HG02973 (cell line): ENCODE data around the gene BCAS4.
"Not testable (repeated sequence)": the region's sequence is repeated elsewhere in the genome, so short reads cannot be mapped to it uniquely, and the experiment has no call there.

Experiments
- ATAC-seq: cut with Tn5 transposase; IDR thresholded peaks from one replicate; pipeline ENCODE4 v1.9.1; 2021; ENCODE audit warnings: moderate library complexity; ENCODE audit not compliant: unreplicated experiment

BCAS4 gene

DNA sequence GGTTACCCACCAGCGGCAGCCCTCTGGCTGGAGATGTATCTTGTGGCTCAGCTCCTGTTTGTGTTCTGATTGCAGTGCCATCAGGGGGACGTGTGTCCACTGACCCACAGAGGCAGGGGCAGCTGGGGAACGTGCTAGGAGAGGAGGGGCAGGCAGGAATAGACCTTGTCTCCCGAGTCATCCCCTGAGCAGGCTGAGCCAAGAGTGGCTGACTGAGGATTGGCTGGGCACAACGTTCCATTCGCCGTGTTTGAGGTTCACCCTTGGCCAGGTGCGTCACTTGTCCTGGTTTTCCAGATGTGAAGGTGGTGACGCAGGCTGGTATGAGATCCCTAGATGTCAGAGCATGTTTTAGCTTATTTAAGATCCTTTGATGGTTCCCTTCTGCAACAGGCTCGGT lies 78.7 kb downstream of the BCAS4 start:
- no peak for ATAC-seq

GRCh38 chr20:50874111-50874757 lies 79.4 kb downstream of the BCAS4 start:
- ATAC-seq = no peak

GRCh38 chr20:50874758-50875665 lies 80.2 kb downstream of the BCAS4 start:
- ATAC-seq = no peak

- ATAC-seq = no peak
Observed at GRCh38 chr20:50876063-50876685, 81.3 kb downstream of the BCAS4 start.

GRCh38 chr20:50876816-50877215 lies 82.0 kb downstream of the BCAS4 start:
- ATAC-seq = no peak

DNA sequence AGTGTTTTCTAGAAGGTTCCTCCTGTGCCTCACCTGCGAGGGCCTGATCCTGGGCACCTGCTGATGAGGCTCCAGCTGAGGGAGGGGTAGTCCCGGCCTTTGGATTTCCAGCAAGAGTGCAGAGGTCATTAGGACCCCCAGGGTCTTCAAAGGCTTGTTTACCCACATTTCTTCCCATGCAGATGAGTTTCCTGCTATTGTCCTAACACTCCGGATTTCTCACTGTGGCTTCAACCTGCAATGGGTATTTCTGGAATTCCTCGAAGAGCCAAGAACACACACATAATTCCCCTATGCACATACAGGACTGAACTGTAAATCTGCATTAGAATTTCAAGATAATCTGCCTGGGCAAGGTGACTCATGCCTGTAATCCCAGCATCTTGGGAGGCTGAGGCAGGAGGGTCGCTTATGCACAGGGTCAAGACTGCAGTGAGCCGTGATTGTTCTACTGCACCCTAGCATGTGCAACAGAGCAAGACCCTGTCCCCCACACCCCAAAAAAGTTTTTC lies 82.4 kb downstream of the BCAS4 start:
- no peak for ATAC-seq

DNA sequence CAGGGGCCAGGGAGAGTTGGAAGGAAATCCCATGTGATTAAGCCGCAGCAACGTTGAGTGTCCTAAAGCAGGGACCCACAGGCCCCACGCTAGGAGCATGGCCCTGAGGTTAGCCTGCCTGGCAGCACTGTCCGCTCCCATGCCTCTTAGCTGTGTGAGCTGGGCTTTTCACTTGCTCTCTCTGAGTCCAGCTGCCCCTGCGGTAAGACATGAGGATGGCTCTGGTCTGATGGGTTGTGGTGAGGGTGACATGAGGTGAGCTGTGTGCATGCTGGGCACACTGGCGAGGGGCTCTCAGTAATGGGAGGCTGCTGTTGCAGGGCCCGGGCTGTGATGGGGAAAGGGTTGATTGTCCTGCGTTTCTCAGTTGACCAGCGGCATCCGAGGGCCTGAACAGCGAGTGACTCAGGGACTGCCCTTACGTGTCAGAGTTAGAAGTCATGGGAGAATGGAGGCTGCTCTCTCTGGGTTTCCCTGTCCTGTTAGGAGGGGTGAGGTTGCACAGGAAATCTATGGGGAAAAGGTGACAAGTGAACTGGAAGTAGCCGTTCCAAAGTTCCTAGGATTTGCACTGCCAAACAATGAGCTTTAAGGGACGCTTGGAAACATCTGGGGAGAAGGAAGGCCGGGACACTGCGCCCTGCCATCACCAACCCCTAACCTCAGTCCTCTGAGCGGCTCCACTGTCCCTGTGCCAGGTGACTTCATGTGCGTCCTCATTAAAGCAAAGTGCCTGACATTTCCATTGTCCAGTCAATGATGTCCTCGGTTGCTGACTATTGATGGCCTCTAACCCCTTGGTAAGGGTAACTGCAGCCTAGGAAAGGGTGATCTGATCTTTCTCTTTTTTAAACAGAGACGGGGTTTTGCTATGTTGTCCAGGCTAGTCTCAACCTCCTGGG lies 85.0 kb downstream of the BCAS4 start:
- ATAC-seq = no peak

- not testable (repeated sequence) for ATAC-seq
Observed at GRCh38 chr20:50881759-50882424, 87.0 kb downstream of the BCAS4 start.

- ATAC-seq = no peak
Observed at GRCh38 chr20:50883856-50884255, 89.0 kb downstream of the BCAS4 start.

DNA sequence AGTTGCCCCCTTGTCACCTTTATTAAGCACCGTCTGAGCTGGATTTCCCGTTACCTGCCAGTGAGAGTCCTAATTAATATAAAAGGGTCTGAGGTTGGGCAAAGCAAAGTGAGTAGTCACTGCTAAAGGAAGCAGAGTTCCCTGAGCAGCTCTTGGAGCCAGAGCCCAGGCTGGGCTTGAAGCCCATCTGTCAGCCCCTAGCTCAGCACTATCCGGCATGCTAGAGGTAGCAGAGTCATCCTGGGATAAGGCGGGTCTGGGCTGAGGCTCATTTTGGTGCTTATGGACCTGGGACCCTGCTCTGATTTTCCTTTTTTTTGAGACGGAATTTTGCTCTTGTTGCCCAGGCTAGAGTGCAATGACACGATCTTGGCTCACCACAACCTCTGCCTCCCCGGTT lies 90.2 kb downstream of the BCAS4 start:
- ATAC-seq = no peak

GRCh38 chr20:50885781-50886180 lies 90.9 kb downstream of the BCAS4 start:
- no peak for ATAC-seq

DNA sequence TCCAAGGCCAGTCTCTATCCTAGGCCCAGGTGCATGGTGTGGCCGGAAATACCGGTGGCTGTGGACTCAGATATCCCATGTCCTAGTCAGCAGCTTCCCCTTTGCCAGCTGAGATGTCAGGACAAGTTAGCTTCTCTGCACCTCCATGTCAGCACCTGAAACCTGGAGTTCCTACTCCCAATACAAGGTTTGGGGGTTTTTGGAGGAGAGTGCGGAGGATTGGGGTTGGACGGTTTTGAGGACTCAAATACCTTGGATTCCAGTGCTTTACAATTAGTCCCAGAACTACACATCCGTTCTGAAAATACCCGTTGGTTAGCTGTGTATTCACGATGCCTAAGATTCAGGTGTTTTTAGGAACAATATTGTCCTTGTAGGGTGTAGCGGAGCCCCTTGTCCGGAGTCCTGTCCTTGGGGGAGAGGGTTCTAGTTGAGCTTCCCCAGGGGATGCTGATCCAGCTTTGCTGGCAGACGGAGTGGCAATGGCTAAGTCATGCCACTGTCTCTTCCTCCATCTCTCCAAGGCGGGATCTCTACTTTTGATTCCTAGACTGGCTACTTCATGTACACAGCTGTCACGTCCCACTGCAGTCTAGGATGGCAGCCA lies 91.4 kb downstream of the BCAS4 start:
- ATAC-seq = no peak

GRCh38 chr20:50887576-50887975 lies 92.7 kb downstream of the BCAS4 start:
- ATAC-seq = no peak

DNA sequence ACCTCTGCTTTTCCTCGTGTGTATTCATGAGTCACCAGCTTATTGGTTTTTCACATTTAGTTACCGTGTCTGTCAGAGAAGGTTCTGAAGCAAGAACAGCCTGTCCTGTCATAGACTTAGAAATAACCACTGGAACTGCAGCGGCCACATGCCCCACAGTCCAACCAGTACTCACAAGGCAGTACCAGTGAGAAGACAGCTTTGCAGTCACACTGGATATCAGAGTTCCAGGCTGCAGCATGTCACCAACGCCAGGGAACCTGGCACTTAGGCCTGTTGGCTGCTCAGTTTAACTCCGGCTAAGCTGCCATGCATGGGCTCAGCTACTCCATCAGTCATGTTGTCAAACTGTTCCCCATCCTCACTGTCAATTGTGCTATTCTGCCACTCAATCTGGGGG lies 96.3 kb downstream of the BCAS4 start:
- no peak for ATAC-seq

DNA sequence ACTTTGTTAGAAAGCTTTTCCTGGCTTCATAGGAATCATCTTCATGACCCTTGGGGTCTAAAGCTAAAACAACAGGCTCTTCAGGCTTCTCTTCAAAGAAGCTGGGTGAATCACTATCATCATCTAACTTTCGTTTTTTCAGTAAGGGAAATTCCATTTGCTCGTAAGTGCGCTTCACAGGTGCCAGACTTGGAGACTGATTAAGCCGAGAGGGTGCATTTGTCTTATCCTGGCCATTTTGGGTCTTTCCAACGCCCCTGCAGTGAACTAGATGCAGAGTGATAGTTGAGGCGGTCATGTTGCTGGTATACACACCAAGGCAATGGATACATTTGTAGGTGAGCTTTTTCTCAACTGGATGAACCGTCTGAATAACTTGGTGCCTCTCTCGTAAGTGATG lies 97.5 kb downstream of the BCAS4 start:
- ATAC-seq = no peak

- no peak for ATAC-seq
Observed at GRCh38 chr20:50893620-50894019, 98.8 kb downstream of the BCAS4 start.

DNA sequence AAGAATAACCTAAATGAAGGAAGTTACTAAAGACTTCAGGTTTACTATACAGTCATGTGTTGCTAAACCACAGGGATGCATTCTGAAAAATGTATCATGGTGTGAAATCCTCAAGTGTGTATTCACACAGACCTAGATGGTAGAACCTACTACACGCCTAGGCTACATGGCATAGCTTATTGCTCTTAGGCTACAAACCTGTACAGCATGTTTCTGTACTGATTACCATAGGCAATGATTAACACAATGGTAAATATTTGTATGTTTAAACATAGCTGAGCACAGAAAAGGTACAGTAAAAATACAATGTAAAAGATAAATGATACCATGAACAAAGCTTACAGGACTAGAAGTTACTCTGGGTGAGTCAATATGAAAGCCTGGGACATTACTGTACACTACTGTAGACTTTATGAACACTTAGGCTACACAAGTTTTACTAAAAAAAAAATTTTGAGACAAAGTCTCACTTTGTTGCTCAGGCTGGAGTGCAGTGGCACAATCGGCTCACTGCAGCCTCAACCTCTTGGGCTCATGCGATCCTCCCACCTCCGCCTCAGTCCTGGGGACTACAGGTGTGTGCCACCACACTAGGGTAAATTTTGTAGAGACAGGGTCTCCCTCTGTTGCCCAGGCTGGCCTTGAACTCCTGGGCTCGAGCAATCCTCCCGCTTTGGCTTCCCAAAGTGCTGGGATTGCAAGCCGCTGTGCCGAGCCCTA lies 100.4 kb downstream of the BCAS4 start:
- no peak for ATAC-seq

- ATAC-seq = no peak
Observed at GRCh38 chr20:50898475-50898874, 103.6 kb downstream of the BCAS4 start.

GRCh38 chr20:50900261-50900660 lies 105.4 kb downstream of the BCAS4 start:
- no peak for ATAC-seq
